Neural progenitor cell (in vitro differentiated cells): Measurements from ENCODE around the gene CDH1.

Experiments
- EZH2 ChIP-seq: fragments of 200-600 bp; sonication (generic); IDR thresholded peaks from 2 replicates; pipeline ENCODE4 v1.6.1; 2017; ENCODE audit warnings: antibody characterized with exemption, mild to moderate bottlenecking, moderate library complexity
- EZH2phosphoT487 ChIP-seq: fragments of 200-600 bp; sonication (generic); IDR thresholded peaks from 2 replicates; pipeline ENCODE4 v1.6.1; 2017; ENCODE audit warnings: antibody characterized with exemption
- TF ChIP-seq, protein P1 (sequence below): fragments of 200-600 bp; sonication (generic); IDR thresholded peaks from 2 replicates; pipeline ENCODE4 v1.5.1; 2017; ENCODE audit warnings: antibody characterized with exemption, mild to moderate bottlenecking

GRCh38 chr16:68798398-68798797 lies 61.3 kb downstream of the CDH1 start:
- TF ChIP-seq, protein P1, sequence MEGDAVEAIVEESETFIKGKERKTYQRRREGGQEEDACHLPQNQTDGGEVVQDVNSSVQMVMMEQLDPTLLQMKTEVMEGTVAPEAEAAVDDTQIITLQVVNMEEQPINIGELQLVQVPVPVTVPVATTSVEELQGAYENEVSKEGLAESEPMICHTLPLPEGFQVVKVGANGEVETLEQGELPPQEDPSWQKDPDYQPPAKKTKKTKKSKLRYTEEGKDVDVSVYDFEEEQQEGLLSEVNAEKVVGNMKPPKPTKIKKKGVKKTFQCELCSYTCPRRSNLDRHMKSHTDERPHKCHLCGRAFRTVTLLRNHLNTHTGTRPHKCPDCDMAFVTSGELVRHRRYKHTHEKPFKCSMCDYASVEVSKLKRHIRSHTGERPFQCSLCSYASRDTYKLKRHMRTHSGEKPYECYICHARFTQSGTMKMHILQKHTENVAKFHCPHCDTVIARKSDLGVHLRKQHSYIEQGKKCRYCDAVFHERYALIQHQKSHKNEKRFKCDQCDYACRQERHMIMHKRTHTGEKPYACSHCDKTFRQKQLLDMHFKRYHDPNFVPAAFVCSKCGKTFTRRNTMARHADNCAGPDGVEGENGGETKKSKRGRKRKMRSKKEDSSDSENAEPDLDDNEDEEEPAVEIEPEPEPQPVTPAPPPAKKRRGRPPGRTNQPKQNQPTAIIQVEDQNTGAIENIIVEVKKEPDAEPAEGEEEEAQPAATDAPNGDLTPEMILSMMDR, result no peak
- no peak for TF ChIP-seq EZH2
- TF ChIP-seq EZH2phosphoT487, result no peak
